Stimulated activated CD8-positive, alpha-beta memory T cell treated with anti-CD3 and anti-CD28 coated beads, Interleukin-2, amount 100 ng/mL, for 48 hours (primary cell): ENCODE measurements around the gene PFN1.

Source experiments
- DNase-seq, 2 donors: peaks; one replicate each; pipeline ENCODE4 v3.0.0-alpha.2; 2020; ENCODE audit warnings: low read depth in 2 of 2

PFN1 gene

DNA sequence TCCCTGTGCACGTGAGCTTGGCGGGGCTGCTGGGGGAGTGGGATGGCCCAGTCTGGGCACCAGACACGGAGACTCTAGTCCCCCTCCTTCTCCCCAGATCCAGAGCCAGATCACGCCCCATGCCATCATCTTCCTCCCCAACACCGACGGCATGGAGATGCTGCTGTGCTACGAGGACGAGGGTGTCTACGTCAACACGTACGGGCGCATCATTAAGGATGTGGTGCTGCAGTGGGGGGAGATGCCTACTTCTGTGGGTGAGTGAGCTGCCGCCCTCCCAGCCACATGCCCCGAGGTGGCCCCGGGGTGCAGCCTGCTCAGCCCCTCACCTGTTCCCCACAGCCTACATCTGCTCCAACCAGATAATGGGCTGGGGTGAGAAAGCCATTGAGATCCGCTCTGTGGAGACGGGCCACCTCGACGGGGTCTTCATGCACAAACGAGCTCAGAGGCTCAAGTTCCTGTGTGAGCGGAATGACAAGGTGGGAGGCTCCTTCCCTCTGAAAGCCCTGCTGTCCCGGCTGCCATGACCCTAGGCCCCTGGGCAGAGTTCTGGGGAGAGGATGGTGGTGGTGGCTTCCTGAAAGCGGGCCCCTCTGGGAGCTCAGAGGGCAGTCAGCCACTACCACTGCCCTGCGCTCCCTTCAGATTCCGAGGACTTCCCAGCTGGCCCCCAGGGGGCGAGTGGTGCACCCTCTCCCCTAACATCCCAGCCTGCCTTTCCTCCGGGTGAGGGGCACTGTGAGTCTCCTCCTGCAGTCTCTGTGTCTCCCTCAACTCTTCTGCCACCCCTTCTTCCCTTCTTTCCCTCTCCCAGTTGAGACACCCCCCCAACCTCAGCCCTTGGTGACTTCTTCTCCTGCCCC, 51.8 kb downstream of the PFN1 start:
- DNase-seq: no peak

DNA sequence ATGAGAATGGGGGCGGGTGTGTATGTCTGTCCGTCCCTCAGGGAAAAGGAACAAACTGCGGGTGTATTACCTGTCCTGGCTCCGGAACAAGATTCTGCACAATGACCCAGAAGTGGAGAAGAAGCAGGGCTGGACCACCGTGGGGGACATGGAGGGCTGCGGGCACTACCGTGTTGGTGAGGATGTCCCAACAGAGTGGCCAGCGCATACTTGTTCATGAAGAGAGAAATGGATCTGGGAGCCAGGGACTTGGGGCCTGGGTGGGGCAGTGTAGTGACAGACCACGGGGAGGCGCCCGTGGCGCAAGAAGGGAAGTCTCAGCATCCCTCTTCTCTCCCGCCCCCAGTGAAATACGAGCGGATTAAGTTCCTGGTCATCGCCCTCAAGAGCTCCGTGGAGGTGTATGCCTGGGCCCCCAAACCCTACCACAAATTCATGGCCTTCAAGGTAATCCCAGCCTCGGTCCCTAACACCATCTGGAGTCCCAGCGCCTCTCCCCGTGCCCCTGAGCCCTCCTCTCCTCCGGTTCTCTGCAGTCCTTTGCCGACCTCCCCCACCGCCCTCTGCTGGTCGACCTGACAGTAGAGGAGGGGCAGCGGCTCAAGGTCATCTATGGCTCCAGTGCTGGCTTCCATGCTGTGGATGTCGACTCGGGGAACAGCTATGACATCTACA, 52.5 kb downstream of the PFN1 start:
- no peak for DNase-seq
